Right lobe of liver (tissue), 6 donors: ENCODE results near the gene CTAG1B. TPM values are rescaled to one million over a fixed set of nuclear protein-coding genes. Genes with fewer than 3 reads are reported as not detected.
"Not testable (repeated sequence)": the region's sequence is repeated elsewhere in the genome, so short reads cannot be mapped to it uniquely, and the experiment has no call there.

ENCODE experiments used
- ATAC-seq, 4 donors: fragments of 200-7000 bp; cut with Tn5 transposase; one replicate each; pipeline ENCODE4 v1.9.1; 2020; ENCODE audit warnings: mild to moderate bottlenecking in 4 of 4, moderate library complexity in 4 of 4
- DNase-seq, 3 donors: peaks; one replicate each; pipeline ENCODE4 v3.0.0-alpha.2; 2020
- H3K27ac ChIP-seq, 3 donors: fragments of 200-600 bp; one replicate each; pipeline ENCODE4 v1.8.0; 2022
- H3K27me3 ChIP-seq, 2 donors: fragments of 200-600 bp; one replicate each; pipeline ENCODE4 v1.8.0; 2022
- H3K36me3 ChIP-seq, 4 donors: fragments of 200-600 bp; sonication (generic) in 1 of 4; one replicate each; pipeline versions ENCODE4 v1.5.1 to v1.8.0; 2017 to 2022; ENCODE audit warnings: control low read depth in 1 of 4
- H3K4me1 ChIP-seq, 4 donors: fragments of 200-600 bp; sonication (generic) in 1 of 4; one replicate each; pipeline versions ENCODE4 v1.5.1 to v1.8.0; 2017 to 2022; ENCODE audit warnings: control low read depth in 1 of 4
- H3K4me3 ChIP-seq, 3 donors: fragments of 200-600 bp; one replicate each; pipeline ENCODE4 v1.8.0; 2022
- H3K9me3 ChIP-seq, 4 donors: fragments of 200-600 bp; sonication (generic) in 1 of 4; one replicate each; pipeline versions ENCODE4 v1.5.1 to v1.8.0; 2017 to 2022; ENCODE audit warnings: control low read depth in 1 of 4
- POLR2A ChIP-seq: fragments of 450-650 bp; IDR thresholded peaks from one replicate; pipeline ENCODE4 v1.6.1; 2017; ENCODE audit warnings: antibody characterized with exemption, mild to moderate bottlenecking
- WGBS: methylation state at CpG from one replicate; pipeline ENCODE4 v1.1.6; 2018; ENCODE audit warnings: low coverage, low lambda C conversion rate; ENCODE audit not compliant: insufficient coverage; ENCODE audit errors: missing lambda C conversion rate; 5-methylcytosine and 5-hydroxymethylcytosine counted together
- intact Hi-C, 2 donors: fragments of 100-400 bp; cut with DNase I; formaldehyde crosslinking; loops; one replicate each; pipeline versions ENCODE4 v1.11.2 to v1.14.1; 2022
- long read RNA-seq: library from polyadenylated mRNA; unstranded; transcript quantifications from one replicate; pipeline ENCODE4 v2.0.0, GENCODE V29; 2019
- total RNA-seq, 6 experiments: library from RNA; depleted of rRNA in 2 of 6; stranded (reverse); fragments of >200 nt in 2 of 6; fragmentation: NEBNext Ultra II Directional in 3 of 6; extraction: Animal tissue kit (Norgen Biotek cat#: 25700) in 3 of 6; gene quantifications; one replicate each; pipeline versions ENCODE4 v1.1.0 to v1.2.4, GENCODE V29; 2016 to 2023
- TF ChIP-seq, protein P1 (sequence below), 4 donors: fragments of 200-600 bp in 3 of 4; fragments of 450-650 bp in 1 of 4; IDR thresholded peaks; one replicate each; pipeline versions ENCODE4 v1.5.1 to v1.8.0; 2016 to 2022; ENCODE audit warnings: antibody characterized with exemption in 4 of 4, mild to moderate bottlenecking in 2 of 4
- donor health status: DM: no; HTN: yes; CAD: no.
- donor health status: DM: no; HTN: no; CAD: no.
- donor health status: DM: no; HTN: no; CAD: no.
- donor health status: DM: no; HTN: yes; CAD: no.
- donor health status: DM: no; HTN: yes; CAD: no.

CTAG1B gene
- total RNA-seq: not detected
- long read RNA-seq: 0 reads

DNA sequence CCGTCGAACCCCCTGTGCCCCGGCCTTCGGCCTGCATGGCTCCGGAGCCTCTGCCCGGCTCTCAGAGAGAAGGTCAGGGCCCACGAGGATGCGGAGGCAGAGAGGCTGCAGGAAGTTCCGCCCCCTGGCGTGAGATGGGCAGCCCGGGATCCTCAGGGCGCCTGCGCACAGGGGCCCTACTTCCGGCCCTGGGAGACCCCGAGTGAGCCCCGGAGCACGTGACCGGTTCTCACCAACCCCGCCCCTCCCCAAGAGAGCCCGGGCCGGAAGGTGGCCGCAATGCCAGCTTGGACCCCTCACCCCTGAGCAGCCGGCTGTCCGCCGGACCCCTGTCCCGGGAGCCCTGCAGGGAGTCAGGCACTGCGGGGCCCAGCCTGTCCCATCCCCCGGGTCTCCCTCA, at the start of gene CTAG1B:
CTAG1B (minus strand) TSS at position 101 of the 400 bp plus-strand sequence; CDS start at position 37, 64 bp downstream.
- H3K4me1 ChIP-seq, H3K9me3 ChIP-seq, ATAC-seq, DNase-seq, H3K4me3 ChIP-seq, H3K27me3 ChIP-seq, H3K27ac ChIP-seq, H3K36me3 ChIP-seq, intact Hi-C loops: not testable (repeated sequence)
- no CpG with 5 or more reads among the region's 28 CpGs for WGBS

DNA sequence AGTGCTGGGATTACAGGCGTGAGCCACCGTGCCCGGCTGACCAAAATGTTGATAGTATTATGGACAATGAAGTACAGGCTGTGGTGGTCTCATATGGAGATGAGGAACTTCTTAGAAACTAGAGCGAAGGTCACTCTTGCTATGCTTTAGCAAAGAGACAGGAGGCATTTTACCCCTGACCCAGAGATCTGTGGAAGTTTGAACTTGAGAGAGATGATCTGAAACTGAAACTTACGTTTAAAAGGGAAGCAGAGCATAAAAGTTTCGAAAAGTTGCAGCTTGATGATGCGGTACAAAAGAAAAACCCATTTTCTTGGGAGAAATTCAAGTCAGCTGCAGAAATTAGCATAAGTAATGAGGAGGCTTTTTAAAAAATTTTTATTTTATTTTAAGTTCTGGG, 42.8 kb upstream of the CTAG1B start:
- Histone ChIP-seq H3K36me3 (no peaks in the 10 kb centered on the region), H3K27ac (no peak overlapping the region), H3K4me1 (no peaks in the 10 kb centered on the region), H3K27me3 (no peaks in the 10 kb centered on the region), H3K9me3 (no peaks in the 10 kb centered on the region), H3K4me3 (no peak overlapping the region)
- intact Hi-C loops: no loop called here
- no peak for TF ChIP-seq POLR2A
- TF ChIP-seq, protein P1, sequence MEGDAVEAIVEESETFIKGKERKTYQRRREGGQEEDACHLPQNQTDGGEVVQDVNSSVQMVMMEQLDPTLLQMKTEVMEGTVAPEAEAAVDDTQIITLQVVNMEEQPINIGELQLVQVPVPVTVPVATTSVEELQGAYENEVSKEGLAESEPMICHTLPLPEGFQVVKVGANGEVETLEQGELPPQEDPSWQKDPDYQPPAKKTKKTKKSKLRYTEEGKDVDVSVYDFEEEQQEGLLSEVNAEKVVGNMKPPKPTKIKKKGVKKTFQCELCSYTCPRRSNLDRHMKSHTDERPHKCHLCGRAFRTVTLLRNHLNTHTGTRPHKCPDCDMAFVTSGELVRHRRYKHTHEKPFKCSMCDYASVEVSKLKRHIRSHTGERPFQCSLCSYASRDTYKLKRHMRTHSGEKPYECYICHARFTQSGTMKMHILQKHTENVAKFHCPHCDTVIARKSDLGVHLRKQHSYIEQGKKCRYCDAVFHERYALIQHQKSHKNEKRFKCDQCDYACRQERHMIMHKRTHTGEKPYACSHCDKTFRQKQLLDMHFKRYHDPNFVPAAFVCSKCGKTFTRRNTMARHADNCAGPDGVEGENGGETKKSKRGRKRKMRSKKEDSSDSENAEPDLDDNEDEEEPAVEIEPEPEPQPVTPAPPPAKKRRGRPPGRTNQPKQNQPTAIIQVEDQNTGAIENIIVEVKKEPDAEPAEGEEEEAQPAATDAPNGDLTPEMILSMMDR (IDR thresholded peaks at IDR 0.05): no peak
- ATAC-seq: no peak
- DNase-seq: no peak
- WGBS: 64% methylated on average over 7 of the region's 7 CpGs

DNA sequence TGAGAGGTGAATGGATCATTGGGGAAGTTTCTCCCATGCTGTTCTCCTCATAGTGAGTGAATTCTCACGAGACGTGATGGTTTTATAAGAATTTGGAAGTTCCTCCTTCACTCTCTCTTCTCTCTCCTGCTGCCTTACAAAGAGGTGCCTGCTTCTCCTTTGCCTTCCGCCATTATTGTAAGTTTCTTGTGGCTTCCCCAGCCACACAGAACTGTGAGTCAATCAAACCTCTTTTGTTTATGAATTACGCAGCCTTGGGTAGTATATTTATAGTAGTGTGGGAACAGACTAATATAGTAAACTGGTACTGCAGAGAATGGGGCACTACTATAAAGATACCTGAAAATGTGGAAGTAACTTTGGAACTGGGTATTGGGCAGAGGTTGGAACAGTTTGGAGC, 42.1 kb upstream of the CTAG1B start:
- H3K9me3 ChIP-seq: no peaks in the 10 kb centered on the region
- H3K27me3 ChIP-seq: no peaks in the 10 kb centered on the region
- no peak overlapping the region for H3K4me3 ChIP-seq
- 52% methylated on average over 4 of the region's 4 CpGs for WGBS
- DNase-seq: no peak
- no peak for ATAC-seq
- H3K36me3 ChIP-seq: no peaks in the 10 kb centered on the region
- no peaks in the 10 kb centered on the region for H3K4me1 ChIP-seq
- TF ChIP-seq POLR2A: no peak
- TF ChIP-seq, protein P1 (IDR thresholded peaks at IDR 0.05): no peak
- intact Hi-C loops: no loop called here
- H3K27ac ChIP-seq: no peak overlapping the region

DNA sequence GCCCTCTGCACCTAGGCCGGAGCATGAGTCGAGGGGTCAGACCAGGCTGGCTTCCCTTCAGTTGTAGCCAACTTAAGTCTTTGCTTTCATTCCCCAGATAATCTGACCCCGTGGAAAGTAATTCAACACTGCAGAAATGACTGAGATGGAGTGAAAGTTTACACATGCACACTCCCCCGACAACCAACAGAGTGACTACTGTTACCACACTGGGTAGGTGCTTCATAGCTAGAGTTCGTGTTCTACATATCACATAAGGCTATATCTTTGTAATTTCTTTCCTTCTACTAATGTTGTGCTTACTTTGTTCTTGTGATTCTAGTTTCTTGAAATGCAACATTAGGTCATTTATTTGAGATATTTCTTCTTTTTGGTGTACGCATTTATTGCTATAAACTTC, 41.5 kb upstream of the CTAG1B start:
- H3K9me3 ChIP-seq: no peaks in the 10 kb centered on the region
- ATAC-seq: no peak
- H3K27me3 ChIP-seq: no peaks in the 10 kb centered on the region
- no peaks in the 10 kb centered on the region for H3K4me1 ChIP-seq
- no peaks in the 10 kb centered on the region for H3K36me3 ChIP-seq
- intact Hi-C loops: no loop called here
- no peak overlapping the region for H3K27ac ChIP-seq
- no peak overlapping the region for H3K4me3 ChIP-seq
- TF ChIP-seq, protein P1 (IDR thresholded peaks at IDR 0.05): no peak
- no peak for TF ChIP-seq POLR2A
- DNase-seq: no peak
- 61% methylated on average over 4 of the region's 6 CpGs for WGBS

DNA sequence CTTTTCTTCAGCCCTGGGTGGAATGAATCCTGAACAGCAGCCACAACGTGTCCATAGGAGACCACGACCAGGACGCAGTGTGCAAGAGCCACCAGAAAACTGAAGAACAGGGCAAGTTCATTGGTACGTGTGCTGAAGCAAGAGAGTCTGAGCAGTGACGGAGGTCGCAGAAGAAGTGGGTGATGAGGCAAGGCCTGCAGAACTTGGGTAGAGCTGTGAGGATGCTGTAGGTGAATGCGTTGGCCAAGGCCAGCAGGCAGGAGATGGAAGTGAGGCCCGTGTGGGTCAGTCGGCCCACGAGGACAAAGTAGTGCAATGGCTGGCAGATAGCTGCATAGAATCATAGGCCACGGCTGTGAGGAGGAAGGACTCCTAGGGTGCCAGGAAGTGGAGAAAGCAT, 39.9 kb upstream of the CTAG1B start:
- TF ChIP-seq, protein P1 (IDR thresholded peaks at IDR 0.05): no peak
- no peak for TF ChIP-seq POLR2A
- no peaks in the 10 kb centered on the region for H3K27me3 ChIP-seq
- no peaks in the 10 kb centered on the region for H3K4me1 ChIP-seq
- DNase-seq (no peak), ATAC-seq (no peak)
- no peak overlapping the region for H3K27ac ChIP-seq
- no peaks in the 10 kb centered on the region for H3K9me3 ChIP-seq
- intact Hi-C loops: no loop called here
- H3K4me3 ChIP-seq: no peak overlapping the region
- 64% methylated on average over 8 of the region's 11 CpGs for WGBS
- H3K36me3 ChIP-seq: no peaks in the 10 kb centered on the region
